GM23338 (cell line): ENCODE data around the gene MYRF. TPM values are rescaled to one million over a fixed set of nuclear protein-coding genes. Genes with fewer than 3 reads are reported as not detected.

ENCODE experiments used
- REST ChIP-seq: IDR thresholded peaks from one replicate; pipeline ENCODE4 v1.6.1; 2018; ENCODE audit warnings: antibody characterized with exemption; ENCODE audit not compliant: unreplicated experiment
- ZNF462 ChIP-seq: fragments of 250-450 bp; sonication (Bioruptor Pico); IDR thresholded peaks from 2 replicates; pipeline ENCODE4 v1.5.0; 2020; ENCODE audit warnings: mild to moderate bottlenecking, moderate library complexity
- polyA plus RNA-seq: library from polyadenylated mRNA; unstranded; fragments of >200 nt; fragmentation: Nextera tagmentation; extraction: Ambion mirVana; gene quantifications from 2 replicates; pipeline ENCODE4 v1.2.1, GENCODE V29; 2016
- total RNA-seq: library from RNA; depleted of rRNA; stranded (reverse); fragments of >200 nt; shearing (Covaris generic); gene quantifications from 2 replicates; pipeline ENCODE4 v1.2.3, GENCODE V29; 2014
- TF ChIP-seq, protein P1 (sequence below): IDR thresholded peaks from 2 replicates; pipeline ENCODE4 v1.6.1; 2016; ENCODE audit warnings: antibody characterized with exemption

MYRF gene
- total and polyA plus RNA-seq, 2 experiments from 2014 or later = 1.9 to 5.5 TPM

GRCh38 chr11:61833926-61834277, 81.5 kb downstream of the MYRF start (continued):
- TF ChIP-seq ZNF462 (CRISPR knock-in tag) (no peak), REST (no peak)
- TF ChIP-seq, protein P1, sequence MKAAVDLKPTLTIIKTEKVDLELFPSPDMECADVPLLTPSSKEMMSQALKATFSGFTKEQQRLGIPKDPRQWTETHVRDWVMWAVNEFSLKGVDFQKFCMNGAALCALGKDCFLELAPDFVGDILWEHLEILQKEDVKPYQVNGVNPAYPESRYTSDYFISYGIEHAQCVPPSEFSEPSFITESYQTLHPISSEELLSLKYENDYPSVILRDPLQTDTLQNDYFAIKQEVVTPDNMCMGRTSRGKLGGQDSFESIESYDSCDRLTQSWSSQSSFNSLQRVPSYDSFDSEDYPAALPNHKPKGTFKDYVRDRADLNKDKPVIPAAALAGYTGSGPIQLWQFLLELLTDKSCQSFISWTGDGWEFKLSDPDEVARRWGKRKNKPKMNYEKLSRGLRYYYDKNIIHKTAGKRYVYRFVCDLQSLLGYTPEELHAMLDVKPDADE = no peak
